ENCODE measurements around the gene APOA1. TPM values are rescaled to one million over a fixed set of nuclear protein-coding genes. Genes with fewer than 3 reads are reported as not detected.
A peak's percentile ranks its signal among the peaks of the same experiment; 100 is the strongest.

Gene APOA1
- total and polyA plus RNA-seq, 2 donors (not counting 3 experiments of a cell fraction or from before 2014, with no cell fraction given), result not detected

DNA sequence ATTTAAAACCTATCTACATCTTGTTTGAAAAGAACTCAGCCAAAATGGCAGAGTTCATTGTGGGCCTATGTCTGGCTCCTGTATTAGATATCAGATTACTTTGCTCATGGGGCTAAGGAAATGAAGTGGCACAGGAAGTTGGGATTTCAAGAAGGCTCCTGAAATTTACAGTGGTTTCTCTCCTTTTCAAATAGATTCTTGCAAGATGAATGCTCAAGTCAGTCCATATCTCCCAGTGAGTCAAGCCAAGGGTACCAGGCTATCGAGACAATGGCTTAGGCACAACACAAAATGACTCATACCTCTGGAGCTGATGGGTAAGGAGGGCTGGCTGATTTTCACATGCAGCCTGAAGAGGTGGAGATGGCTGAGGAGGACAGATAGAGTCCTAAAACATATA lies 24.1 kb upstream of the APOA1 start:
- Histone ChIP-seq H3K9me3 (replicated peaks; ENCODE audit: control insufficient read depth, insufficient read depth, low read length) (no peaks in the 10 kb centered on the region), H3K27ac (ENCODE audit: insufficient read depth, low read depth, low read length) (peak overlapping the region; percentile 12), H3K9ac (replicated peaks; ENCODE audit: extremely low read depth, insufficient read depth, low read length) (no peak overlapping the region), H3K79me2 (ENCODE audit: control insufficient read depth, insufficient read depth, low read length) (no peaks in the 10 kb centered on the region), H3K27me3 (ENCODE audit: control insufficient read depth in 2 of 2, insufficient read depth in 2 of 2, low read length in 2 of 2) (no peaks in the 10 kb centered on the region), H2AFZ (ENCODE audit: low read depth, low read length) (no peak overlapping the region), H3K4me1 (ENCODE audit: control insufficient read depth, extremely low read depth, insufficient read depth, low read length) (peaks cover 10% of the 10 kb centered on the region), H3K36me3 (ENCODE audit: control insufficient read depth in 2 of 2, extremely low read depth in 1 of 2, insufficient read depth in 2 of 2, low read length in 2 of 2) (peaks cover 2 to 19% of the 10 kb centered on the region in 2 experiments), H4K20me1 (replicated peaks; ENCODE audit: control insufficient read depth, extremely low read depth, insufficient read depth, low read length) (no peaks in the 10 kb centered on the region), H3K4me2 (ENCODE audit: insufficient read depth, low read length) (peak overlapping the region; percentile 31), H3K9me1 (replicated peaks; ENCODE audit: control insufficient read depth, extremely low read depth, insufficient read depth, low read length) (no peaks in the 10 kb centered on the region), H3K4me3 (replicated peaks in 1 of 3; ENCODE audit: insufficient read depth in 1 of 3, low read depth in 1 of 3, low read length in 3 of 3) (no peak overlapping the region)
- intact Hi-C loops (cut with micrococcal nuclease) (no loop called here), dilution Hi-C loops (cut with MboI; ENCODE audit: extremely low pct_ligation_motif_present, low sequenced_read_pairs) (no loop called here)
- DNase-seq (ENCODE audit: low read depth, low spot score), result peak; percentile 44
- CTCF ChIA-PET, result interaction anchor here (1.0 to 1.2 kb wide), 4 partner anchors 19 to 70 kb away, joined by 3 to 4 read pairs (median 3); no protein-coding TSS in a partner anchor
- no TSS peak for BruUV-seq (replicated peaks)
- peak; percentile 93 for FAIRE-seq
- POLR2A ChIA-PET, result no interaction called here
- peak; percentile 93 for TF ChIP-seq FOS (IDR thresholded peaks at IDR 0.05; ENCODE audit: borderline replicate concordance, insufficient read depth, low read length)
- TF ChIP-seq, protein P1, sequence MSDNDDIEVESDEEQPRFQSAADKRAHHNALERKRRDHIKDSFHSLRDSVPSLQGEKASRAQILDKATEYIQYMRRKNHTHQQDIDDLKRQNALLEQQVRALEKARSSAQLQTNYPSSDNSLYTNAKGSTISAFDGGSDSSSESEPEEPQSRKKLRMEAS (IDR thresholded peaks at IDR 0.05; ENCODE audit: insufficient read depth, insufficient read length), result no peak
- peak; percentile 55 for TF ChIP-seq JUN (IDR thresholded peaks at IDR 0.05; ENCODE audit: borderline replicate concordance, insufficient read depth, insufficient read length, low read depth)
- peak; percentile 50 for TF ChIP-seq GATA2 (IDR thresholded peaks at IDR 0.05; ENCODE audit: insufficient read depth, insufficient read length, low read depth, low read length)

DNA sequence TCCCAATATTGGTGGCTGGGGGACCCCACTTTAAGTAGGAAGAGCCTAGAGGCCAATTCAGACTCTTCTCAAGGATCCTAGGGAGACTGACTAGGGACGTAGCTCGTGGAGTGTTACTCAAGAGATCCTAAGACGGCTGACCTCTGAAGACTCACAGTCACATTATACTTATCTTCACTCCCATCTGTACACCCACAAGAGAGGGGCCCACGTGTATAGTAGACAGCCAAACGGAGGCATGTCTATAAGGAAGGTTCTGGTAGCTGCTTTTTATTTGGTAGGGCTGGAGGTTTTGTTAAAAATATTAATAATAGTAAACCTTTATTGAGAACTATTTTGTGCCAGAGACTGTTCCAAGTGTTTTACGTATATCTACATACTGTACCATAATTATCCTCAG lies 22.9 kb upstream of the APOA1 start:
- FAIRE-seq (no peak), DNase-seq (ENCODE audit: low read depth, low spot score) (no peak)
- Histone ChIP-seq H3K9ac (replicated peaks; ENCODE audit: extremely low read depth, insufficient read depth, low read length) (no peak overlapping the region), H3K4me1 (ENCODE audit: control insufficient read depth, extremely low read depth, insufficient read depth, low read length) (peaks cover 10% of the 10 kb centered on the region), H3K9me3 (replicated peaks; ENCODE audit: control insufficient read depth, insufficient read depth, low read length) (no peaks in the 10 kb centered on the region), H4K20me1 (replicated peaks; ENCODE audit: control insufficient read depth, extremely low read depth, insufficient read depth, low read length) (no peaks in the 10 kb centered on the region), H3K36me3 (ENCODE audit: control insufficient read depth in 2 of 2, extremely low read depth in 1 of 2, insufficient read depth in 2 of 2, low read length in 2 of 2) (peaks cover 2 to 19% of the 10 kb centered on the region in 2 experiments), H3K4me2 (ENCODE audit: insufficient read depth, low read length) (no peak overlapping the region), H3K27me3 (ENCODE audit: control insufficient read depth in 2 of 2, insufficient read depth in 2 of 2, low read length in 2 of 2) (no peaks in the 10 kb centered on the region), H3K9me1 (replicated peaks; ENCODE audit: control insufficient read depth, extremely low read depth, insufficient read depth, low read length) (no peaks in the 10 kb centered on the region), H3K27ac (ENCODE audit: insufficient read depth, low read depth, low read length) (no peak overlapping the region), H2AFZ (ENCODE audit: low read depth, low read length) (no peak overlapping the region), H3K4me3 (replicated peaks in 1 of 3; ENCODE audit: insufficient read depth in 1 of 3, low read depth in 1 of 3, low read length in 3 of 3) (no peak overlapping the region), H3K79me2 (ENCODE audit: control insufficient read depth, insufficient read depth, low read length) (no peaks in the 10 kb centered on the region)
- no TSS peak for BruUV-seq (replicated peaks)
- ChIA-PET POLR2A (no interaction called here), CTCF (interaction anchor here (2.8 kb wide), 1 partner anchor 24 kb away, joined by 8 read pairs; no protein-coding TSS in a partner anchor)
- TF ChIP-seq EZH2 (IDR thresholded peaks at IDR 0.05; ENCODE audit: borderline replicate concordance, low read depth, low read length, severe bottlenecking), result no peak
- no peak for TF ChIP-seq POLR2AphosphoS5 (IDR thresholded peaks at IDR 0.05; ENCODE audit: insufficient read depth, low read depth, low read length)
- no peak for TF ChIP-seq GATA2 (IDR thresholded peaks at IDR 0.05; ENCODE audit: insufficient read depth, insufficient read length, low read depth, low read length)
- TF ChIP-seq JUN (IDR thresholded peaks at IDR 0.05; ENCODE audit: borderline replicate concordance, insufficient read depth, insufficient read length, low read depth), result no peak
- no peak for TF ChIP-seq CTCF (IDR thresholded peaks at IDR 0.05; ENCODE audit: extremely low read depth in 1 of 2, insufficient read depth in 1 of 2, low read depth in 1 of 2, low read length in 2 of 2)
- no peak for TF ChIP-seq MYC (IDR thresholded peaks at IDR 0.05; ENCODE audit: low read depth, low read length)
- no peak for TF ChIP-seq FOS (IDR thresholded peaks at IDR 0.05; ENCODE audit: borderline replicate concordance, insufficient read depth, low read length)
- TF ChIP-seq POLR2A (IDR thresholded peaks at IDR 0.05; ENCODE audit: low read depth, low read length), result no peak
- TF ChIP-seq, protein P1 (IDR thresholded peaks at IDR 0.05; ENCODE audit: insufficient read depth, insufficient read length), result no peak
- intact Hi-C loops (cut with micrococcal nuclease) (no loop called here), dilution Hi-C loops (cut with MboI; ENCODE audit: extremely low pct_ligation_motif_present, low sequenced_read_pairs) (no loop called here)

All from endothelial cell of umbilical vein (primary cell).